Left lung (tissue), 10 donors: ENCODE data around the gene BBS7. TPM values are rescaled to one million over a fixed set of nuclear protein-coding genes. Genes with fewer than 3 reads are reported as not detected.

Experiments
- ATAC-seq: fragments of 200-7000 bp; cut with Tn5 transposase; one replicate; pipeline ENCODE4 v1.9.1; 2020; ENCODE audit warnings: moderate library complexity
- DNase-seq, 4 donors: peaks; one replicate each; pipeline ENCODE4 v3.0.0-alpha.2; 2013 to 2020
- H3K27ac ChIP-seq, 2 donors: fragments of 200-600 bp; sonication (generic) in 1 of 2; one replicate each; pipeline versions ENCODE4 v1.5.0 to v1.8.0; 2020 to 2021
- H3K27me3 ChIP-seq, 2 donors: fragments of 200-600 bp; sonication (generic) in 1 of 2; one replicate each; pipeline versions ENCODE4 v1.5.0 to v1.8.0; 2020 to 2021
- H3K36me3 ChIP-seq, 2 donors: fragments of 200-600 bp; sonication (generic) in 1 of 2; one replicate each; pipeline versions ENCODE4 v1.5.0 to v1.8.0; 2020 to 2021
- H3K4me1 ChIP-seq, 2 donors: fragments of 200-600 bp; one replicate each; pipeline ENCODE4 v1.8.0; 2021
- H3K4me3 ChIP-seq, 2 donors: fragments of 200-600 bp; sonication (generic) in 1 of 2; one replicate each; pipeline versions ENCODE4 v1.5.0 to v1.8.0; 2020 to 2021; ENCODE audit warnings: mild to moderate bottlenecking in 1 of 2
- H3K9me3 ChIP-seq, 2 donors: fragments of 200-600 bp; sonication (generic) in 1 of 2; one replicate each; pipeline versions ENCODE4 v1.5.0 to v1.8.0; 2020 to 2021
- intact Hi-C, 2 donors: fragments of 100-400 bp; cut with DNase I; formaldehyde crosslinking; loops; one replicate each; pipeline versions ENCODE4 v1.11.2 to v1.14.2; 2022
- polyA plus RNA-seq, 6 donors: library from polyadenylated mRNA; unstranded; fragments of 120-200 nt; gene quantifications; one replicate each; pipeline ENCODE4 v1.2.1, GENCODE V29; 2013; ENCODE audit not compliant: insufficient read length in 6 of 6
- total RNA-seq, 2 donors: library from RNA; stranded (reverse); fragmentation: NEBNext Ultra II Directional; extraction: Animal tissue kit (Norgen Biotek cat#: 25700); gene quantifications; one replicate each; pipeline ENCODE4 v1.2.1, GENCODE V29; 2021
- TF ChIP-seq, protein P1 (sequence below), 2 donors: fragments of 200-600 bp; sonication (generic) in 1 of 2; IDR thresholded peaks; one replicate each; pipeline versions ENCODE4 v1.5.0 to v1.8.0; 2021; ENCODE audit warnings: antibody characterized with exemption in 2 of 2
- donor health status: DM: no; HTN: yes; CAD: no.
- donor health status: DM: no; HTN: no; CAD: no.

The BBS7 gene
- total and polyA plus RNA-seq, 8 donors: 12.5 to 32.6 (median 28.5) TPM

- no peak for ATAC-seq
- no peak overlapping the region for H3K27ac ChIP-seq
Observed at GRCh38 chr4:121838136-121838535, 32.1 kb downstream of the BBS7 start.

DNA sequence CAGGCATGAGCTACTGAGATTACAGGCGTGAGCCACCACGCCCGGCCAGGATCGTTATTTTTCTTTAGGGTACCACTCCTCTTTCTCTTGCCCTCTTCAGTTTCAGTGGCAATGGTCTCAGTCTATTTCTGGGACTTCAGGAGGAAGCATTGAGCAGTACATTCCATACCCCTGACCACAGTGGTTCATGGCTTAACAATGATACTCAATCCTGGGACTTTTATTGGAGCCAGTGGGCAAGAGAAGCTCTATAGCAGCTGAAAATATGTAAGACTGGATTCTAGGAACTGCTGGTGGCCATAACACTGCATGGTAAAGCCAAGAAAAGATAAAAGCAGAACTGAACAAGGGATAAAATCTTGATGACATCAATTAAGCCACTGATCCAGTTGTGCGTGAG is 40.8 kb downstream of the BBS7 start:
- Histone ChIP-seq H3K4me1 (peaks cover 0 to 3% of the 10 kb centered on the region in 2 donors), H3K36me3 (peaks cover 0 to 39% of the 10 kb centered on the region in 2 donors), H3K4me3 (no peak overlapping the region), H3K9me3 (no peaks in the 10 kb centered on the region), H3K27ac (no peak overlapping the region), H3K27me3 (no peaks in the 10 kb centered on the region)
- TF ChIP-seq, protein P1, sequence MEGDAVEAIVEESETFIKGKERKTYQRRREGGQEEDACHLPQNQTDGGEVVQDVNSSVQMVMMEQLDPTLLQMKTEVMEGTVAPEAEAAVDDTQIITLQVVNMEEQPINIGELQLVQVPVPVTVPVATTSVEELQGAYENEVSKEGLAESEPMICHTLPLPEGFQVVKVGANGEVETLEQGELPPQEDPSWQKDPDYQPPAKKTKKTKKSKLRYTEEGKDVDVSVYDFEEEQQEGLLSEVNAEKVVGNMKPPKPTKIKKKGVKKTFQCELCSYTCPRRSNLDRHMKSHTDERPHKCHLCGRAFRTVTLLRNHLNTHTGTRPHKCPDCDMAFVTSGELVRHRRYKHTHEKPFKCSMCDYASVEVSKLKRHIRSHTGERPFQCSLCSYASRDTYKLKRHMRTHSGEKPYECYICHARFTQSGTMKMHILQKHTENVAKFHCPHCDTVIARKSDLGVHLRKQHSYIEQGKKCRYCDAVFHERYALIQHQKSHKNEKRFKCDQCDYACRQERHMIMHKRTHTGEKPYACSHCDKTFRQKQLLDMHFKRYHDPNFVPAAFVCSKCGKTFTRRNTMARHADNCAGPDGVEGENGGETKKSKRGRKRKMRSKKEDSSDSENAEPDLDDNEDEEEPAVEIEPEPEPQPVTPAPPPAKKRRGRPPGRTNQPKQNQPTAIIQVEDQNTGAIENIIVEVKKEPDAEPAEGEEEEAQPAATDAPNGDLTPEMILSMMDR (IDR thresholded peaks at IDR 0.05): no peak
- no peak for DNase-seq
- ATAC-seq: no peak
- intact Hi-C loops: no loop called here

More at GRCh38 chr4:121838136-121838535, 32.1 kb downstream of the BBS7 start:
- no peaks in the 10 kb centered on the region for H3K4me1 ChIP-seq
- intact Hi-C loops: no loop called here
- H3K4me3 ChIP-seq: no peak overlapping the region
- TF ChIP-seq, protein P1 (IDR thresholded peaks at IDR 0.05): no peak
- DNase-seq: no peak
- H3K9me3 ChIP-seq: no peaks in the 10 kb centered on the region
- peaks cover 0 to 52% of the 10 kb centered on the region in 2 donors for H3K36me3 ChIP-seq
- H3K27me3 ChIP-seq: no peaks in the 10 kb centered on the region

DNA sequence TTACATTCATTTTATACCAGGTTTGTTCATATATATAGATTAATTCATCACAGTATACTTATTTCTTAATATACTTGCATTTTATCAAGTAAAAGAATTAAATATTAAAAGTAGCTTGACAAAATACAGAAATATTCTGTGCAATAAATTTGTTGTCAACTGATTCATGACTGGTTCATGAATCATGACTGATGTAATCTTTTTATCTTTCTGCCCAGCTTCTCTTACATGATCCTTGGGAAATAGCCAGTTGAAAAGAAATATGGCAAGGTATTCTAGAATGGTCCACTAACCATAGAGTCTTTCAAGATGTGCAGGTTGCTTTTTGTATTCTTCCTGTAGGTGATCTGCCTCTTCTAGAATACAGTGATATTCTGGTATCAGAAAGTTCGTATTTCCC is 42.4 kb downstream of the BBS7 start:
- intact Hi-C loops: no loop called here
- TF ChIP-seq, protein P1 (IDR thresholded peaks at IDR 0.05): no peak
- no peak for ATAC-seq

DNA sequence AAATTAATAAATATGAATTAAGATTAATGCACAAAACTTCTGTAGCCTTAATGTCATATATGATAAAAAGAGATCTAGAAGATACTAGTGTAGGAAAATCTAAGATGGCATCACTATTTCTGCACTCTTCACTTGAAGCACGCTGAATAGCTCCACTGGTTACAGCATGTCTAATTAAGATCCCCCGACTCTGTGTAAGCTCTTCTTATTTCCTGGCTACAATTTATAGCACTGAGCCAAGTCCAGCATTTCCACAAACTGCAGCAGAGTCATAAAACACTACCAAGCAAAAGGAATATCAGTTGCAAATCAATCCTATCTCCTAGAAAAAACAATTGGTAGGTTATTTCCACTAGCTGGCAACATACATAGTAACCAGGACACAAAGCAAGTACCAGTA is 45.3 kb downstream of the BBS7 start:
- Histone ChIP-seq H3K27ac (no peak overlapping the region), H3K9me3 (no peaks in the 10 kb centered on the region), H3K36me3 (peaks cover 0 to 22% of the 10 kb centered on the region in 2 donors), H3K4me1 (peaks cover 0 to 26% of the 10 kb centered on the region in 2 donors), H3K4me3 (no peak overlapping the region), H3K27me3 (no peaks in the 10 kb centered on the region)
- intact Hi-C loops: no loop called here
- DNase-seq (peak in 2 of 4 donors; percentile 9 to 17), ATAC-seq (no peak)
- TF ChIP-seq, protein P1 (IDR thresholded peaks at IDR 0.05): no peak

More for the DNA sequence above, 42.4 kb downstream of the BBS7 start:
- Histone ChIP-seq H3K27ac (no peak overlapping the region), H3K9me3 (no peaks in the 10 kb centered on the region), H3K4me3 (no peak overlapping the region), H3K4me1 (peaks cover 0 to 13% of the 10 kb centered on the region in 2 donors), H3K36me3 (peaks cover 0 to 39% of the 10 kb centered on the region in 2 donors), H3K27me3 (no peaks in the 10 kb centered on the region)
- DNase-seq: no peak

GRCh38 chr4:121824171-121824527 is 46.1 kb downstream of the BBS7 start:
- no peaks in the 10 kb centered on the region for H3K27me3 ChIP-seq
- intact Hi-C loops: no loop called here
- no peaks in the 10 kb centered on the region for H3K9me3 ChIP-seq
- TF ChIP-seq, protein P1 (IDR thresholded peaks at IDR 0.05): no peak
- H3K4me1 ChIP-seq: peaks cover 0 to 26% of the 10 kb centered on the region in 2 donors
- ATAC-seq (no peak), DNase-seq (no peak)
- peak overlapping the region; percentile 58 to 76 for H3K4me3 ChIP-seq
- H3K27ac ChIP-seq: peak overlapping the region; percentile 62 to 73
- peaks cover 0 to 15% of the 10 kb centered on the region in 2 donors for H3K36me3 ChIP-seq
